ENCODE measurements around the gene SLC48A1. TPM values are rescaled to one million over a fixed set of nuclear protein-coding genes. Genes with fewer than 3 reads are reported as not detected.

Gene SLC48A1
- polyA plus RNA-seq, 3 donors: 41.9 to 51.3 (median 47.4) TPM

DNA sequence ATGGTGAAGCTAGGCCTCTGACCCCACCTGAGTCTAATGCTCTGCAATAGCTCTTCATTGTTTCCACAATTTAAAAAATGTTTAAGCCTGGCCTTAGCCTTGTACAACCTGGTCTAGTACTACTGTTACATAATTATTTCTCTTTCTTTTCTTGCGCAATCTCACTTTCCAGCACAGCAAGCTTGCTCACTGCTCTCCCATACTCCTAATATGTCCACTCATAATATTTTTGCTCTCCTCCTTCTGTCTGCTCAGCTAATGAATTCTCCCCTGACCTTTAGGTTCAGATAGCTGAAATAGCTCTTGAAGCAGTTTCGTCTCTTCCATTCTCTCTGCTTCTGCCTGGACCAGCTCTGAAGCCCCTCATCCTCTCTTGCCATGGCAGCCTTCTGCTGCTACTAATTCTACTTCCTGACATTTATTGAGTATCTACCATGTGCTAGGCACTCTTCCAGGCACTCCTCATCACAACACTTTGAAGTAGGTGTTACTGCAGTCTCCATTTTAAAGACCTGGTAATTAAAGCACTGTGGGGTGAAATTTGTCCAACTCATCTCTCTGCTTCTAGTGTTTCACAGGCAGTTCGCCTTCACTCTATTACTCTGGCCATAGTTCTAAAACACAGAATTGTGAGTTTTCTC, 2.8 kb upstream of the SLC48A1 start:
- DNase-seq (ENCODE audit: extremely low read depth in 1 of 11, low read depth in 9 of 11, low spot score in 4 of 11): no peak

DNA sequence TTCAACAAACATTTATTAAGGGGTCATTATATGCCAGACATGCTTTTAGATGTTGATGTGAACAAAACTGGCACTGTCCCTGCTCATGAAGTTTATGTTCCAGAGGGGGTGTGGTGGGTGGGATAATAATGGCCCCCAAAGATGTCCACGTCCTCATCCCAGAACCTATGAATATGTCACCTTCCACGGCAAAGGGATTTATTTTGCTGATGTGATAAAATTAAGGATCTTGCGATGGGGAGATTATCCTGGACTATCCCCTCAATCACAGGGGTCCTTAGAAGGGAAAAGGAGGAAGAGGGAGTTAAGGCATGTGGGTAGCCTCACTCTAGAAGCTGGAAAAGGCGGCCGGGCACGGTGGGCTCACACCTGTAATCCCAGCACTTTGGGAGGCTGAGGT, 1.7 kb upstream of the SLC48A1 start:
- no peak for DNase-seq (ENCODE audit: extremely low read depth in 1 of 11, low read depth in 9 of 11, low spot score in 4 of 11)

DNA sequence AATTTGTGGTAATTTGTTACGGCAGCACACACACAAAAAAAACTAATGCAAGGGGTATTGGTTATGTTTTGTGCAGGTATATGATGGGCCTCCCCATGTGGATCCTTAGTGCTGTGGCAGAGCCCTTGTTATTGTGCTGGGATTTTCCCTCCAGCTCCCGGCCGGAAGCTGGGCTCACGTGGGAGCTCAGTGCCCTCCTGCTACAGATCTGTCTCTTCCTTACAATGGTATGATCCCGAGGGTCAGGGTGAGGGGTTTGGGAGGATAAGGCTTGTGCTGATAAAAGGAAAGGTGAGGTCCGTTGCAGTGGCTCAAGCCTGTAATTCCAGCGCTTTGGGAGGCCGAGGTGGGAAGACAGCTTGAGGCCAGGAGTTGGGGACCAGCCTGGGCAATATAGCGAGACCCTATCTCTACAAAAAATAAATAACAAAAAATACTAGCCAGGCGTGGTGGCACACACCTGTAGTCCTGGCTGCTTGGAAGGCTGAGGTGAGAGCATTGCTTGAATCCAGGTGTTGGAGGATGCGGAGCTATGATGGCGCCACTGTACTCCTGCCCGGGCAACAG, 861 bp upstream of the SLC48A1 start:
- DNase-seq (ENCODE audit: extremely low read depth in 1 of 11, low read depth in 9 of 11, low spot score in 4 of 11): no peak

DNA sequence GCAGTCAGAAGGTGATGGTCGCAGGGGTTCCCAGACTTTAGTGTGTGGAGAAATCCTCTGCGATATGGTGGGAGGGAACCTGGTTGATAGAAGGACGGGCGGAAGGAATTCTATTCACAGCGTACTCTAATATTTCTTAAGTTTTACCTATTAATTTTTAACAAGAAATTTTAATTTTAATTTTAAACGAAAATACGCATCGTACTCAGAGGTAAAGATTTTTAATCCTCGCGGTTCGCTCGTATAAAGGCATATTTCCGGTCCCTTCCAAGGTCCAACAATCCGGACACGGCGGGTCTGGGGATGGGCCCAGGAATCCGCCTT, 338 bp upstream of the SLC48A1 start:
- DNase-seq (ENCODE audit: extremely low read depth in 1 of 11, low read depth in 9 of 11, low spot score in 4 of 11): no peak

DNA sequence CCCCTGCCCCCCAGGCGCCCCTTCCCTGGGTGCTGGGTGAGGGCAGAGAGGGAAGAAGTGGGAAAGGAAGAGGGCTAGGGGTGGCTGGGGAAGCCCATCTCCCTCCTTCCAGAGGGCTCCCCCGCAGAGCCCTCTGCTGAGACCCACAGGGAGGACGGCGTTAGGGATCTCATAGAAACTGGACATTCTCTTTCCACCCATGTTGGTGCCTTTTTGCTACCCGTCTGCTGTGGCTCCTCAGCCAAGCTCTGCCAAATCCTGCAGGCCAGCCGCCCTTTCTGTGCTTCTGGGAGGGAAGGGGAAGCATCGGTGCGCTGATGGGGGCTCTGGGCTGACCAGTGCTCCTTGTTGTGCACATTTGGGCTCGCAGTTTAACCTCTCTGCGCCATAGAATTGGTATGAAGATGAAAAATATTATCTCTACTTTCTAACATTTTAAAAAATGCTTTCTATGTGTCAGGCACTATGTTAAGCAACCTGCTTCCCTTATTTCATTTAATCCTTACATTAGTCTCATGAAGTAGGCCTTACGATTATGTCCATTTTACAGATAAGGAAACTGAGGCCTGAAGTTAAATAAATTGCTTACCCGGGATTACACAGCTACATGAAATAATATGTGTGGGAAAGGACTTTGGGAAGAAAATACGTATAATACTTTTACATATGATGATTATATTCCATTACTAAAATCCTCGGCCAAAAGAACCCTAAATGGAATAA, 981 bp downstream of the SLC48A1 start:
- no peak for DNase-seq (ENCODE audit: extremely low read depth in 1 of 11, low read depth in 9 of 11, low spot score in 4 of 11)

DNA sequence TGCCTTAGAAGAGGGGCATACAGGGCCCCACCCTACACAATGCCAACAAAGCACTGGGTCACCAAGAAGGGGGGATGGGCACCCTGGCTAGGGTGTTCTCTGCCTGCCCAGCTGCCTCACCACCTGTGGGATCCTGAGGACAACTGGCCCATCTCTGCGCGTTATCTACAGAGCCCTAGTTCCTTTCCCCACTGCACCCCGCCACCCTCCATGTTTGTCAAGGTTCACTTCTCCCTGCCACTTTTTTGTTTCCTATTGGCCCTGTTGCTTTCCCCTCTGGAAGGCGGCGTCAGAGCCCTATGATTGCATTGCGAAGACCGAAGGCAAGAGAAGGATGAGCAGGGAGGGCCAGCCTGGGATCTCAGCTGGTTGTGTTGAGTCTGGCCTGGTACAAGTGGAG, 1.6 kb downstream of the SLC48A1 start:
- no peak for DNase-seq (ENCODE audit: extremely low read depth in 1 of 11, low read depth in 9 of 11, low spot score in 4 of 11)

DNA sequence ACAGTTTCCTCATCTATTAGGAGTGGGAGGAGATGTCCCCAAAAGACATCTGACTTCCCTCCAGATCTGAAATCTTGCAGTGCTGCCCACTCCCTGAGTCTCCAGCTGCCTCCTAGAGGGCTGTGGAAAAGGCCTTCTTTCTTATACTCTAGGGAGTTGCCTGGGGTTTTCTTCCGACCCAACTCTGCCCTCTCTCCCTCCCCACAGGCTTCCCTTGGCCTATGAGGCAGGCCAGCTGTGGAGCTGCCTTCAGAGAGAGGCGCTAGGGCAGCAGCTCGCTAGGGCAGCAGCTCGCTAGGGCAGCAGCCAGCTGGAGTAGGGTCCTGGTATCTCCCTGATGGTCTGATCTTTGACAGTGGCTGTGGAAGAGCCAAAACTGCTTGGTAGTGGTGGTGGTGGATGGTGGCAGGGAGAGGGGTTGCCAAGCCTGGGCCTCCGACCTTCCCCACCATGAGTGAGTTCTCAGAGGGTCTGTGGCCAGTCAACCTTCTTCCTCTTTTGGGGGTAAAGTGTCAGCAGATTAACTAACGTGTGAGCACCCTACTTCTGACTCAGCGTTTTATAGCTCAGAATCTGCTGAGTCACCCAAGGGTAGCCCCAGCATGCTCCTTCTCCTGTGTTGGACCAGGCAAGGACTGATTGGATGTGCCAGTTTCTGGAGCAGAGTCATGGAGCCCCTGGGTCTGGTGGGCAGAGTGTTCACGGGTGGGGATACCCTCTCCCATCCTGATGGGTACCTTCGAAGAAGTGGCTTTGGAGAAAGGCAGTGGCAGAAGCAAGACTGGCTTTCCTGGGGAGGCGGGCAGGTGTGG, 2.3 kb downstream of the SLC48A1 start:
- no peak for DNase-seq (ENCODE audit: extremely low read depth in 1 of 11, low read depth in 9 of 11, low spot score in 4 of 11)

DNA sequence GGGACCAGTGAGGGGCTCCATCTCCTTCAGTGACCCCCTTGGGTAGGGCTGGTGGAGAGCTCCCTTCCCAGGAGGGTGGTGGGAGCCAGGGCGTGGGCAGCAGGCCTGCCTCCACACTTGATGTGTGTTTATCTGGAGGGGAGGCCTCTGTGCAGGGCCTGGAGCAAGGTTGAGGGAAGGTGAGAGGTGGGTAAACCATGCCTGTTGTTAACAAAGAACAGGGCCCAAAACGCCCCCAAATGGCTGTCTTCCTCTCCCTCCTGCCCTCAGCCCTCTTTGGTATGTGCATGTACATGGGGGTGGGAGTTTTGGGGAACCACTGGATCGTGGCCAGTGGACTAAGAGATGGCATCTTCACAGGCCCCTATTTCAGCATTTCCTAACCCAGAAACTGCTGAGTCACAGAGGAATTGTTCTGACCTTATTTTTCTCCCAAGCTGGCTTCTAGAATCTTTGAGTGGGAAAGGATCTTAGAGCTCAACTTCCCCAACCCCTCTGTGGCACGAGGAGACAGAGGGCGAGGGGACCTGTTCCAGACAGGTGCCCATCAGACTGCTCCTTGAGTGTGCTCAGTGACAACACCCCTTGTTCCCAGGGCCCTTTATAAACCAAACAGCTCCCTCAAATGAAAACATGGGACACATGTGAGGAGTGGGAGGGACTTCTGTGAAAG, 3.6 kb downstream of the SLC48A1 start:
- no peak for DNase-seq (ENCODE audit: extremely low read depth in 1 of 11, low read depth in 9 of 11, low spot score in 4 of 11)

DNA sequence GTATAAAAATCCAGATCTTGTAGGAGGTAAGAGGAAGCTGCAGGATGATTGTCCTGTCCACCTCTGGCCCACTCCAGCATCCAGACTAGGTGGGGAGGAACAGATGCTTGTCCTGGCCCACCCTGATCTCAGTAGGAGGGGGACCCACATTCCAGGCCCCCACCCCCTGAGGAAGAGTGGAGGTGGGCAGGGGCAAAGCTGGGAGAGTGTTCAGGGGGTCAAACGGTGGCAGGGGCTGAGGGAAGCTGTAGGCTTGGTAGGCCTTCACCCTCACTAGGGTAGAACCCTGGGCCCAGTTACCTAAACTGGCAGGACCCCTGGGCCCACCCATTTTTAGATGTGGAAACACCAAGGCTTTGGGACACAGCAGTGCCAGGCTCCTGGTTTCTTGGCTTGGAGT, 4.1 kb downstream of the SLC48A1 start:
- DNase-seq (ENCODE audit: extremely low read depth in 1 of 11, low read depth in 9 of 11, low spot score in 4 of 11): no peak

DNA sequence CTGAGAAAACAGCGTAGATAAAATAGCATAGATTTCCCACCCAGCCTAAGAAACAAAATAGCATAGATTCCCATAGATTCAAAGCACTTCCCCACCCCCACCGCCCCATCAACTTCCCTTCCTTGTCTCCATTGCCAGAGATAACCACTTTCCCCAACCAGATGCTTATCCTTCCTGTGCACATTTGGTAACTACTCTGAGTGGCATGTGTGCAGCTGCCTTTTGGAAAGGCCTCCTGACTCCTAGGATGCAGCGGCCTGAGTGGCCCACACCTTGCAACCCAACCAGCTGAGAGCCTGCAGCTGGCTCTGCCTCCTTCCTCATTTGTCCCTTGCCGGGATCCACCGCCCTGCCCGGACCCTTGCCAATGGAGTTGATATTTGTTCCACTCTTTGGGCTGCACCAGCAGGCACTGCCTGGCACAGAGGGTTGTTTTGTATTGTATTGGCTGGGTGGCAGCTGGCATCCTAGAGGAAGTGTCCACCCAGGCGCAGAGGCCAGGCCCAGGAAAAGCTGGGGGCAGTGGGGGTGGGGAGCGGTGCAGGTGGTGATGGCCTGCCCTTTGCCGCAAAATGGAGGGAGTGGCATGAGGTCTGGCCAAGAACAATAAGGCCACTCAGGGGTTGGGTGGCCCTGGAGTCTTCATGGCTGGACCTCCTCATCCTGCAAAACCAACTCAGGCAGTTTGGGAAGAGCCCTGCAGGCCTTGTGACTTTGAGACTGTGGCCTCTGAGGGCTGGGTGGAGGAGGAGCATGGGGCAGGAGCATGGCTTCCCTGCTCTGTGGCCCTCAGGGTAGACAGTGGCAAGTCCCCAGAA, 4.9 kb downstream of the SLC48A1 start:
- DNase-seq (ENCODE audit: extremely low read depth in 1 of 11, low read depth in 9 of 11, low spot score in 4 of 11): no peak

DNA sequence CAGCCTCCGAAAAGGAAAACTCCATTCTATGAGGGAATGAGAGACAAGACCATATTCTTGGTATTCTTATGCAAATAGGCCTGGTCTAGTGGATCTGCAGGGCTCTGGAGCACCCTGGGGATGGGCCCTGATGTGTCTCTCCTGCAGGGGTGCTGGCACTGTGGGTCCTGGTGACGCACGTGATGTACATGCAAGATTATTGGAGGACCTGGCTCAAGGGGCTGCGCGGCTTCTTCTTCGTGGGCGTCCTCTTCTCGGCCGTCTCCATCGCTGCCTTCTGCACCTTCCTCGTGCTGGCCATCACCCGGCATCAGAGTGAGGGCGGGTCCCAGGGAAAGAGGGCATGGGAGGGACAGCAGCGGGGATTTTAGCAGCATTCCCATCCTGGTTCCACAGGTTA, 5.8 kb downstream of the SLC48A1 start:
- DNase-seq (ENCODE audit: extremely low read depth in 1 of 11, low read depth in 9 of 11, low spot score in 4 of 11): no peak

DNA sequence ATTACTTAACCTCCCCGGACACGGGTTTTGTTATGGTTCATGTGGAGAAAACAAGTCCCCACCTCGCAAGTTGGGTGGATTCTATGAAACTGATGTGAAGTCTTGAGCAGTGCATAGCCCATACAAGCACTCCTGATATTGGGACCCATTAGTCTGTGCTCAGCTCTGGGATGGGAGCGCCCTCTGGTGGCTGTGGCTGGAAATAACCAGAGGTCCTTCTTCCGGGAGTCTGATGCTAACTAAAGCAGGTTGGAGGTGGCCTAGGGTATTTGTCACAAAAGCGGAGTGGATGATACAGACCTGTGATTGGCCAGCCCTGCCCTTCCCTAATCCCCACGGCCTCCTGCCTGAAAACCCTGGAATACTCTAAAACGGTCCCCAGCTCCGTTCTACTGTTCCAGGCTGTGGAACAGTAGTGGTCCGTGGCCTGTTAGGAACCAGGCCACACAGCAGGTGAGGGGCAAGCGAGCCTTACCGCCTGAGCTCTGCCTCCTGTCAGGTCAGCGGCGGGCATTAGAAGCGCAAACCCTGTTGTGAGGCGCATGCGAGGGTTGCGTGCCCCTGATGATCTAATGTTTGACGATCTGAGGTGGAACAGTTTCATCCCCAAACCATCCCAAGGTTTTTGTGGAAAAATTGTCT, 6.4 kb downstream of the SLC48A1 start:
- DNase-seq (ENCODE audit: extremely low read depth in 1 of 11, low read depth in 9 of 11, low spot score in 4 of 11): peak in 9 of 11 donors; percentile 73 to 88 (median 81)

DNA sequence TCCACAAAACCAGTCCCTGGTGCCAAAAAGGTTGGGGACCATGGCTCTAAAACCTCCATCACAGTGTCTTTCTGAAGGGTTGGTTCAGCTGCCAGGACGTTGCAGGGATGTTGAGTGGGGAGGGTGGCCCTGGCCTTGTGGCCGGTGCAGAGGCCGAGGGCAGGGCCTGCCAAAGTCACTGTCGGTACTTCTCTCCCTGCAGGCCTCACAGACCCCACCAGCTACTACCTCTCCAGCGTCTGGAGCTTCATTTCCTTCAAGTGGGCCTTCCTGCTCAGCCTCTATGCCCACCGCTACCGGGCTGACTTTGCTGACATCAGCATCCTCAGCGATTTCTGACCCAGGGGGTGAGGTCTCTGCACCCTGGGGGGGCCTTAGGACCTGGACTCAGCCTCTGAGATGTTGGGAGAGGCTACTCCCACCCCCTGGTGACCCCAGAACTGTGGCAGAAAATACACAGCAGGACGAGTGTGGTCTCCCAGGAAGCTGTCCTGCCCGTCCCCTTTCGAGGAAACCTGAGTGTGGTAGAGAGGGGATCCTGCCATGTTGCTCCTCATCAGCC, 7.0 kb downstream of the SLC48A1 start:
- DNase-seq (ENCODE audit: extremely low read depth in 1 of 11, low read depth in 9 of 11, low spot score in 4 of 11): no peak

DNA sequence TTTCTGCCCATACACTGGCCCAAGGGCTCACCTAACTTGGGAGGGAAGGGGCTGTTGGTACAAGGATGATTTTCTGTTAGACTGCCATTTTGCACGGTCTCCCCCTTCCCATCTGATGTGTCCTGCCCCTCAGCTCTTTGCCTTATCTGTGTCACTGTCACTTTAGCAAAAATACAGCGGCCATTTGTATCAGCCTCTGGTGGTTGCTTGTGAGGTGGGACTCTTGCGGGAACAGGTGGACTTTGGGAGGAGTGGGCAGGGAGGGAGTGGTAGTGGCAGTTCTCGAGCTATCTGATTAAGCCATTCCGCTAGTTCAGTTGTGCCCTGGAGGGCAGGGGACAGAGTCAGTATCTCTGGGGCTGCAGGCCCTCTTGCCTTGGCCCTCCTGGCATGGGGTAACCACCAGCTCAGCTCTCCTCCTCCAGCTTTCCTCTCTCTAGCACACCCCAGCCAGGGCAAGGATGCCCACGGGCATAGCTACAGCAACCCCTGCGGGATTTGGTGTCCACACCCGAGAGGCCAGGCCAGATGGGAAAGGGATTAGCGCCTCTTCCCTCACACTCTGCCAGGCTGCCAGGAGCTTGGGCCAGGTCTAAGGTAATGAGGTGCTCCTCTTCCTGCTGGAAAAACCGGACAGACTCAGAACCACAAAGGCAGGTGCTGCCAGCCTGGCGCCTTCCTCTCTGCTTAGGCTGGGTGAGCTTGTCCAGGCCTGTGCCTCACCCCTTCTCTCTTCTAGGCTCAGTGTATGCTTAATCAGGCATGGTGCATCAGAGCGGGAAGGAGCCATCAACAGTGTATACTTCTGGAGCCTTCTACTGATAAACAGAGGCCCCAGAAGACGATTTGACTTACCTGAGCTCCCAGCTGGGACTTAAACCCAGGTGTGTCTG, 8.7 kb downstream of the SLC48A1 start:
- no peak for DNase-seq (ENCODE audit: extremely low read depth in 1 of 11, low read depth in 9 of 11, low spot score in 4 of 11)

DNA sequence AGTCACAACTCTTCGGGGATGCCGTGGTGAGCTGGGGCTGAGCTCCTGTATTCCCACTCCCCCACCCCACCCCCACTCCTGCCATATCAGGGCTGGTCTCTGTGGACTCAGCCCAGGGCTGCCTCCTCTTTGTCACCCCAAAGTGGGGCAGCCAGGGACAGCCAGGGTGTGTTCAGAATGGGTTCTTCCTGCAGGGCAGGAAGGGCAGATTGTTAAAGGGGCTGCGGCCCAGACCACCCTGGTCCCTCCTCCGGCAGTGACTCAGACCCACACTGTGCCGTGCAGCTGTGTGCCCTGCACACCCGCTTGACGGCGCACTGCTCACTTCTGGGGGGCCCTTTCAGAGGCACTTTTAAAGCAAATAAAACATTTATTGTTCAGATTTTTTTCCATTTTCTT, 9.3 kb downstream of the SLC48A1 start:
- no peak for DNase-seq (ENCODE audit: extremely low read depth in 1 of 11, low read depth in 9 of 11, low spot score in 4 of 11)

DNA sequence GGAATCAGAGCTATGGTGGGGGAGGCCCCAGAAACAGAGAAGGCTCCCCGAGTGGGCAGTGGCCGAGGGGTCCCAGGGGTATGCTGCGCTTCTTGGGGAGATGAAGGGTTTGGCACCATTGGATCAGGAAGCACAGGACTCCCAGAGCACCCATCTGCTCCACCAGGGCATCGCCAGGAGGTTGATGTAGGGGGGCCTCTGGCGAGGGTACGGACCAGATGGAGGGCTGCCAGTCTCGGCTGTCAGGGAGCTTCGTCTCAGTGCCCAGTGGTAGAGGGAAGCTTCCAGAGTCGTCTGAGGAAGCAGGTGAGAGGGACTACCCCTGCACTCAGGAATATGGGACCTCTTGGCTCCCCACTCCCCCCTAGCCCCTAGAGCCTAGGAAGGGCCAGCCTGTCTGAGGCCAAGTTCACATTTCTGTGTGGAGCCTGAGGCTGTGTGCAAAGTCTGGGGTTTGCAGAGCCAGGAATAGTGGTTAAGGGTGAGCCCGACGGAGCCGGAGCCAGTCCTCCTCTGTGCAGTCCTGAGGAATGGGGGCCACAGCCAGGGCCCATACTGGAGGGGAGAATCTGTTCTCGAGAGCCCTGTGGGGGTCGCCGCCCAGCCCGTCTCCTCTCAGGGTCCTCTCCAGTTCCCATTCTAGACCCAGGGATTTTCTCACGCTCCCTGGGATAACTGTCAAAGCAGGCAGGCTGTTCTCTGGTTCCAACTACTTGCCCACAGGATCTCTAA, 10.2 kb downstream of the SLC48A1 start:
- DNase-seq (ENCODE audit: extremely low read depth in 1 of 11, low read depth in 9 of 11, low spot score in 4 of 11): no peak
